H9 (cell line): Measurements from ENCODE around the gene NCAPH2. TPM values are rescaled to one million over a fixed set of nuclear protein-coding genes. Genes with fewer than 3 reads are reported as not detected.

Source experiments
- DNase-seq: peaks from one replicate; pipeline ENCODE4 v3.0.0-alpha.2; 2017
- H2AFZ ChIP-seq: one replicate; pipeline ENCODE4 v1.6.1; 2013; ENCODE audit warnings: mild to moderate bottlenecking, low read length, control low read depth, moderate library complexity
- H2AK5ac ChIP-seq: 2 replicates; pipeline ENCODE4 v1.6.1; 2013; ENCODE audit warnings: low read length, control low read depth, mixed read lengths; ENCODE audit not compliant: insufficient read length
- H2BK120ac ChIP-seq: one replicate; pipeline ENCODE4 v1.6.1; 2013; ENCODE audit warnings: low read depth, mild to moderate bottlenecking, low read length, control low read depth, inconsistent platforms; ENCODE audit not compliant: poor library complexity, severe bottlenecking
- H2BK12ac ChIP-seq: 2 replicates; pipeline ENCODE4 v1.6.1; 2013; ENCODE audit warnings: low read length, control low read depth, mixed read lengths, low read depth; ENCODE audit not compliant: insufficient read length
- H2BK15ac ChIP-seq: 2 replicates; pipeline ENCODE4 v1.6.1; 2013; ENCODE audit warnings: low read depth, low read length, control low read depth
- H2BK20ac ChIP-seq: one replicate; pipeline ENCODE4 v1.6.1; 2013; ENCODE audit warnings: low read depth, mild to moderate bottlenecking, low read length, control low read depth, inconsistent platforms; ENCODE audit not compliant: poor library complexity, severe bottlenecking
- H2BK5ac ChIP-seq: 2 replicates; pipeline ENCODE4 v1.6.1; 2013; ENCODE audit warnings: low read length, control low read depth, mixed read lengths; ENCODE audit not compliant: insufficient read length
- H3K14ac ChIP-seq: 2 replicates; pipeline ENCODE4 v1.6.1; 2013; ENCODE audit warnings: low read length, control low read depth; ENCODE audit not compliant: insufficient read depth
- H3K18ac ChIP-seq: 2 replicates; pipeline ENCODE4 v1.6.1; 2013; ENCODE audit warnings: low read depth, mild to moderate bottlenecking, mixed read lengths, low read length, control low read depth; ENCODE audit not compliant: insufficient read length
- H3K23ac ChIP-seq: 2 replicates; pipeline ENCODE4 v1.6.1; 2013; ENCODE audit warnings: low read length, control low read depth, mixed read lengths, low read depth; ENCODE audit not compliant: insufficient read length
- H3K23me2 ChIP-seq: 2 replicates; pipeline ENCODE4 v1.6.1; 2013; ENCODE audit warnings: low read depth, mild to moderate bottlenecking, mixed read lengths, low read length, control low read depth; ENCODE audit not compliant: insufficient read length, poor library complexity, severe bottlenecking
- H3K27ac ChIP-seq: 2 replicates; pipeline ENCODE4 v1.5.1; 2013; ENCODE audit warnings: low read length, control low read depth, mixed read lengths, low read depth; ENCODE audit not compliant: insufficient read length
- H3K27me3 ChIP-seq: 2 replicates; pipeline ENCODE4 v1.6.1; 2013; ENCODE audit warnings: low read length, control low read depth, inconsistent platforms; ENCODE audit not compliant: insufficient read depth
- H3K4ac ChIP-seq: 2 replicates; pipeline ENCODE4 v1.6.1; 2013; ENCODE audit warnings: low read depth, mild to moderate bottlenecking, control low read depth, inconsistent platforms, low read length, moderate library complexity
- H3K4me1 ChIP-seq: 2 replicates; pipeline ENCODE4 v1.6.1; 2013; ENCODE audit warnings: low read length, control low read depth, inconsistent platforms; ENCODE audit not compliant: insufficient read depth
- H3K4me2 ChIP-seq: 2 replicates; pipeline ENCODE4 v1.6.1; 2013; ENCODE audit warnings: low read length, control low read depth, mixed read lengths; ENCODE audit not compliant: insufficient read length, insufficient read depth
- H3K56ac ChIP-seq: 2 replicates; pipeline ENCODE4 v1.6.1; 2013; ENCODE audit warnings: low read depth, mild to moderate bottlenecking, mixed read lengths, low read length, control low read depth; ENCODE audit not compliant: insufficient read length
- H3K79me1 ChIP-seq: 2 replicates; pipeline ENCODE4 v1.6.1; 2013; ENCODE audit warnings: low read depth, mild to moderate bottlenecking, moderate library complexity, low read length, control low read depth, inconsistent platforms; ENCODE audit not compliant: insufficient read depth, poor library complexity, severe bottlenecking
- H3K79me2 ChIP-seq: 2 replicates; pipeline ENCODE4 v1.6.1; 2013; ENCODE audit warnings: low read length, control low read depth, inconsistent platforms; ENCODE audit not compliant: insufficient read depth
- H3K9ac ChIP-seq: 2 replicates; pipeline ENCODE4 v1.6.1; 2013; ENCODE audit warnings: low read length, control low read depth, mixed read lengths; ENCODE audit not compliant: insufficient read length; ENCODE audit errors: extremely low read depth
- H3K9me3 ChIP-seq: one replicate; pipeline ENCODE4 v1.6.1; 2013; ENCODE audit warnings: low read depth, low read length, inconsistent platforms; ENCODE audit not compliant: control insufficient read depth
- H3T11ph ChIP-seq: one replicate; pipeline ENCODE4 v1.6.1; 2013; ENCODE audit warnings: mild to moderate bottlenecking, low read length, control low read depth, inconsistent platforms
- H4K20me1 ChIP-seq: one replicate; pipeline ENCODE4 v1.6.1; 2013; ENCODE audit not compliant: control insufficient read depth, insufficient read length, insufficient read depth
- H4K5ac ChIP-seq: 2 replicates; pipeline ENCODE4 v1.6.1; 2013; ENCODE audit warnings: low read depth, mild to moderate bottlenecking, mixed read lengths, low read length, control low read depth; ENCODE audit not compliant: insufficient read length
- H4K8ac ChIP-seq: replicated peaks from 2 replicates; pipeline ENCODE4 v1.6.1; 2013; ENCODE audit warnings: low read length, control low read depth, mixed read lengths, low read depth; ENCODE audit not compliant: insufficient read length
- H4K91ac ChIP-seq: 2 replicates; pipeline ENCODE4 v1.6.1; 2013; ENCODE audit warnings: low read depth, mild to moderate bottlenecking, moderate library complexity, mixed read lengths, low read length, control low read depth; ENCODE audit not compliant: insufficient read length
- H3K27ac Mint-ChIP-seq, 3 experiments: 2 replicates in 2 of 3; 3 replicates in 1 of 3; pipeline ENCODE4 v1.8.0; 2020 to 2021; ENCODE audit warnings: mixed read lengths in 3 of 3, mild to moderate bottlenecking in 1 of 3, moderate library complexity in 1 of 3
- H3K27me3 Mint-ChIP-seq: 2 replicates; pipeline ENCODE4 v1.8.0; 2021; ENCODE audit warnings: low read depth, mild to moderate bottlenecking, moderate library complexity, mixed read lengths
- H3K36me3 Mint-ChIP-seq, 3 experiments: 2 replicates in 2 of 3; 3 replicates in 1 of 3; pipeline ENCODE4 v1.8.0; 2020 to 2021; ENCODE audit warnings: low read depth in 3 of 3, mixed read lengths in 3 of 3; ENCODE audit not compliant: insufficient read depth in 1 of 3
- H3K4me1 Mint-ChIP-seq, 2 experiments: 2 replicates each; pipeline ENCODE4 v1.8.0; 2020; ENCODE audit warnings: mixed read lengths in 2 of 2
- H3K4me3 Mint-ChIP-seq, 2 experiments: 2 replicates in 1 of 2; 3 replicates in 1 of 2; pipeline ENCODE4 v1.8.0; 2020 to 2021; ENCODE audit warnings: mild to moderate bottlenecking in 2 of 2, mixed read lengths in 2 of 2, moderate library complexity in 1 of 2
- H3K9me3 Mint-ChIP-seq, 2 experiments: 2 replicates in 1 of 2; 3 replicates in 1 of 2; pipeline ENCODE4 v1.8.0; 2020; ENCODE audit warnings: mild to moderate bottlenecking in 2 of 2, mixed read lengths in 2 of 2, moderate library complexity in 1 of 2
- CTCF ChIP-seq: fragments of 200-600 bp; sonication (generic); conservative IDR thresholded peaks from 3 replicates; pipeline ENCODE4 v1.8.0; 2021; ENCODE audit warnings: antibody characterized with exemption, mild to moderate bottlenecking
- WGBS: extraction: QIAGEN DNeasy Blood & Tissue Kit; methylation state at CpG from one replicate; pipeline ENCODE4 v1.1.7; 2013; ENCODE audit warnings: missing lambda C conversion rate, low lambda C conversion rate, mixed read lengths; ENCODE audit not compliant: insufficient read length; ENCODE audit errors: extremely low coverage; 5-methylcytosine and 5-hydroxymethylcytosine counted together
- total RNA-seq: library from RNA; stranded (reverse); gene quantifications from 2 replicates; pipeline ENCODE4 v1.2.1, GENCODE V29; 2021

NCAPH2 gene
- total RNA-seq, 1 experiment from 2014 or later = 76.2 TPM

- Histone ChIP-seq H3K23ac (no peak overlapping the region), H4K91ac (no peak overlapping the region), H2BK15ac (no peak overlapping the region), H3K27me3 (peaks cover 9% of the 10 kb centered on the region; the same call in 1 of the 2 replicates), H3K4me1 (no peaks in the 10 kb centered on the region; the same call in 1 of the 2 replicates), H2AK5ac (no peak overlapping the region), H2BK120ac (no peak overlapping the region), H2BK20ac (no peak overlapping the region), H4K20me1 (peaks cover 4% of the 10 kb centered on the region), H3T11ph (no peak overlapping the region), H3K9ac (no peak overlapping the region), H3K79me2 (peaks cover 9% of the 10 kb centered on the region; the same call in 1 of the 2 replicates), H3K27ac (no peak overlapping the region), H3K56ac (no peak overlapping the region), H3K79me1 (peaks cover 8% of the 10 kb centered on the region), H3K14ac (no peak overlapping the region), H4K5ac (no peak overlapping the region), H2BK12ac (no peak overlapping the region), H3K4ac (no peak overlapping the region), H3K23me2 (peaks cover 18% of the 10 kb centered on the region), H3K18ac (no peak overlapping the region), H2AFZ (no peak overlapping the region), H4K8ac (no peak overlapping the region), H3K9me3 (no peaks in the 10 kb centered on the region), H2BK5ac (no peak overlapping the region), H3K4me2 (no peak overlapping the region)
- peaks cover 26 to 27% of the 10 kb centered on the region in 2 experiments for H3K4me1 Mint-ChIP-seq
- H3K36me3 Mint-ChIP-seq = peaks cover 0 to 6% (median 0%) of the 10 kb centered on the region in 3 experiments; a peak in 4 of 7 replicates
- H3K27ac Mint-ChIP-seq = no peak overlapping the region
- WGBS = no CpG with 5 or more reads among the region's 12 CpGs
- TF ChIP-seq CTCF = no peak
- no peak for DNase-seq
- H3K4me3 Mint-ChIP-seq = no peak overlapping the region
- no peaks in the 10 kb centered on the region for H3K9me3 Mint-ChIP-seq
- peaks cover 36% of the 10 kb centered on the region for H3K27me3 Mint-ChIP-seq
Measured at GRCh38 chr22:50477923-50478322, 30.1 kb upstream of the NCAPH2 start.
